ENCODE data around the gene VWA2.

- TF ChIP-seq, protein P1, sequence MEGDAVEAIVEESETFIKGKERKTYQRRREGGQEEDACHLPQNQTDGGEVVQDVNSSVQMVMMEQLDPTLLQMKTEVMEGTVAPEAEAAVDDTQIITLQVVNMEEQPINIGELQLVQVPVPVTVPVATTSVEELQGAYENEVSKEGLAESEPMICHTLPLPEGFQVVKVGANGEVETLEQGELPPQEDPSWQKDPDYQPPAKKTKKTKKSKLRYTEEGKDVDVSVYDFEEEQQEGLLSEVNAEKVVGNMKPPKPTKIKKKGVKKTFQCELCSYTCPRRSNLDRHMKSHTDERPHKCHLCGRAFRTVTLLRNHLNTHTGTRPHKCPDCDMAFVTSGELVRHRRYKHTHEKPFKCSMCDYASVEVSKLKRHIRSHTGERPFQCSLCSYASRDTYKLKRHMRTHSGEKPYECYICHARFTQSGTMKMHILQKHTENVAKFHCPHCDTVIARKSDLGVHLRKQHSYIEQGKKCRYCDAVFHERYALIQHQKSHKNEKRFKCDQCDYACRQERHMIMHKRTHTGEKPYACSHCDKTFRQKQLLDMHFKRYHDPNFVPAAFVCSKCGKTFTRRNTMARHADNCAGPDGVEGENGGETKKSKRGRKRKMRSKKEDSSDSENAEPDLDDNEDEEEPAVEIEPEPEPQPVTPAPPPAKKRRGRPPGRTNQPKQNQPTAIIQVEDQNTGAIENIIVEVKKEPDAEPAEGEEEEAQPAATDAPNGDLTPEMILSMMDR (IDR thresholded peaks at IDR 0.05) = no peak
- TF ChIP-seq ZFX (IDR thresholded peaks at IDR 0.05; ENCODE audit: borderline replicate concordance) = no peak
Observed at GRCh38 chr10:114260366-114260765, 21.3 kb downstream of the VWA2 start.
